Islet precursor cell (in vitro differentiated cells): ENCODE data around the gene USB1.
"Not testable (repeated sequence)": the region's sequence is repeated elsewhere in the genome, so short reads cannot be mapped to it uniquely, and the experiment has no call there.

Experiments
- DNase-seq: peaks from one replicate; pipeline ENCODE4 v3.0.0-alpha.2; 2018

USB1 gene

GRCh38 chr16:57970970-57971369 is 30.2 kb upstream of the USB1 start, which contains the start of gene CNGB1:
CNGB1 (minus strand) TSS chr16:57971128; CDS start chr16:57967286, 3,842 bp downstream.
- DNase-seq = peak; percentile 45

GRCh38 chr16:57971848-57972247 is 29.4 kb upstream of the USB1 start:
- no peak for DNase-seq

GRCh38 chr16:57972306-57972705 is 28.9 kb upstream of the USB1 start:
- DNase-seq = peak; percentile 37

- peak; percentile 53 for DNase-seq
These were observed 24.8 kb upstream of the USB1 start for GRCh38 chr16:57976331-57976796.

- DNase-seq = peak; percentile 64
These were observed 23.7 kb upstream of the USB1 start for GRCh38 chr16:57977418-57978069.

GRCh38 chr16:57978070-57978465 is 23.1 kb upstream of the USB1 start:
- not testable (repeated sequence) for DNase-seq

- no peak for DNase-seq
These were observed 22.1 kb upstream of the USB1 start for GRCh38 chr16:57979006-57979585.

- no peak for DNase-seq
These were observed 19.6 kb upstream of the USB1 start for GRCh38 chr16:57981636-57982035.

GRCh38 chr16:57982385-57982784 is 18.8 kb upstream of the USB1 start:
- no peak for DNase-seq

- DNase-seq = peak; percentile 98
These were observed 16.6 kb upstream of the USB1 start for GRCh38 chr16:57984443-57985203.

GRCh38 chr16:57985204-57986181 is 15.7 kb upstream of the USB1 start:
- DNase-seq = peak; percentile 44

GRCh38 chr16:57986196-57986595 is 15.0 kb upstream of the USB1 start:
- no peak for DNase-seq

GRCh38 chr16:57987441-57988177 is 13.6 kb upstream of the USB1 start:
- DNase-seq = peak; percentile 49

- peak; percentile 51 for DNase-seq
These were observed 12.3 kb upstream of the USB1 start for GRCh38 chr16:57988929-57989328.

- peak; percentile 37 for DNase-seq
These were observed 9.6 kb upstream of the USB1 start for GRCh38 chr16:57991551-57992059.

GRCh38 chr16:57992084-57992483 is 9.1 kb upstream of the USB1 start:
- peak; percentile 38 for DNase-seq

- no peak for DNase-seq
These were observed 7.8 kb upstream of the USB1 start for GRCh38 chr16:57993438-57993837.

- DNase-seq = peak; percentile 54
These were observed 7.3 kb upstream of the USB1 start for GRCh38 chr16:57993897-57994296.

- DNase-seq = no peak
These were observed 6.8 kb upstream of the USB1 start for GRCh38 chr16:57994361-57994760.

- DNase-seq = peak; percentile 79
These were observed 6.4 kb upstream of the USB1 start for GRCh38 chr16:57994778-57995177.

- peak; percentile 57 for DNase-seq
These were observed 5.3 kb upstream of the USB1 start for GRCh38 chr16:57995721-57996405.
